ENCODE measurements around the gene TNFSF13B.
"Not testable (repeated sequence)": the region's sequence is repeated elsewhere in the genome, so short reads cannot be mapped to it uniquely, and the experiment has no call there.

- TF ChIP-seq CTCF, POLR2A (IDR thresholded peaks at IDR 0.05): not testable (repeated sequence)
Observed at GRCh38 chr13:108311596-108311995, 42.1 kb downstream of the TNFSF13B start.
